DOHH2 (cell line): ENCODE results near the gene AP1M2.
"Not testable (repeated sequence)": the region's sequence is repeated elsewhere in the genome, so short reads cannot be mapped to it uniquely, and the experiment has no call there.

Source experiments
- CTCF ChIP-seq: fragments of 200-600 bp; sonication (generic); IDR thresholded peaks from one replicate; pipeline ENCODE4 v1.5.1; 2014; ENCODE audit warnings: antibody characterized with exemption, mild to moderate bottlenecking, low read depth, low read length; ENCODE audit not compliant: poor library complexity, severe bottlenecking
- EZH2phosphoT487 ChIP-seq: fragments of 200-600 bp; sonication (generic); IDR thresholded peaks from 2 replicates; pipeline ENCODE4 v1.6.1; 2017; ENCODE audit warnings: borderline replicate concordance, mild to moderate bottlenecking, antibody characterized with exemption, low read length, moderate library complexity, mixed read lengths

- not testable (repeated sequence) for TF ChIP-seq EZH2phosphoT487, CTCF
These were observed 60.2 kb downstream of the AP1M2 start for GRCh38 chr19:10526887-10527286.
